ENCODE data around the gene ZNF217. TPM values are rescaled to one million over a fixed set of nuclear protein-coding genes. Genes with fewer than 3 reads are reported as not detected.

The ZNF217 gene
- total and polyA plus RNA-seq, 2 donors (not counting 1 experiment from before 2014, with no cell fraction given), result 15.5 to 92.6 TPM

DNA sequence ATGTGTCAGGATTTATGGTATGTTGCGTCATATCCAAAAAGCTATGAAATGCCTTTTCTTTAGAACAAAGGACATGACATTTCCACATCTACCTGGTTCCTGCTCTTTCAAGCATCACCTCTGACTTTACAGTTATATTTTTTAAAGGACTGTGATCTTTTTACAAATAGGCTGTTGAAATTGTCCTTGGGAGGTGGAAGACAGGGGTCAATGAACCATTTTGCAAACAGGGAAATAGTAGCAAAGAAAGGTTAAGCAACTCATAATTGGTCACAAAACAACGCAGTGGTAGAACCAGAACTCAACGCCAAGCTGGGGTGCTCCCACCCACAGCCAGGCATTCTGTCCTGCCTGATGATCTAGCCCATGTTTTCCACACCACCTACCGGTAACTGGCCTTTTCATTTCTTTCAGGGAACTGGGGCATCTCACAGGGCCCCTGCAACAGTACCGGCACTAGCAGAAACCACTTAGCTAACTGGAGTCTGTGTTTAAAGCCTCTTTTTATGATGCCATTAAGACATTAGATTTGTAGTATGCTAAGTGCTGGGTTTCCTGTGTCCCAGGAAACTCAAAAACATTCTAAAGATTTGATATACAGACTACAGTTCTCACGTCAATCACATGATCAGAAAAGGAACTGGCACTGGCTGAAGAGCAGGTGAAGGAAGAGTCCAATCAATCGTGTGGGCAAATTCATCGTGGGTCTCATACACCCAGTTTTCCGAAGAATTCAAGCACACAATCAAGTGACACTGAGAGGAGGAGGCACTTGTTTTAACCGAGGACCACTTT is 13.9 kb downstream of the ZNF217 start:
- DNase-seq, result peak; percentile 50
- Mint-ChIP-seq H3K27ac (peak overlapping the region; percentile 93), H3K4me1 (peaks cover 61% of the 10 kb centered on the region), H3K4me3 (peak overlapping the region; percentile 84), H3K9me3 (ENCODE audit: insufficient read depth) (no peaks in the 10 kb centered on the region), H3K27me3 (no peaks in the 10 kb centered on the region)
- no peak overlapping the region for H2AFZ ChIP-seq (ENCODE audit: insufficient read depth, low read depth, low read length, poor library complexity, severe bottlenecking)
- peaks cover 100% of the 10 kb centered on the region for H3K79me2 ChIP-seq (ENCODE audit: control insufficient read depth, insufficient read depth, low read length)
- H3K27me3 ChIP-seq (replicated peaks in 1 of 4; ENCODE audit: control extremely low read depth in 1 of 4, control insufficient read depth in 3 of 4, insufficient read depth in 4 of 4, low read length in 3 of 4), result no peaks in the 10 kb centered on the region
- peak overlapping the region; percentile 51 for H3K9ac ChIP-seq (ENCODE audit: low read length)
- no peaks in the 10 kb centered on the region for H3K9me3 ChIP-seq (ENCODE audit: control extremely low read depth in 1 of 3, control insufficient read depth in 2 of 3, insufficient read depth in 1 of 3, low read length in 2 of 3)
- ChIA-PET POLR2A (interaction anchor here (0.6 to 0.9 kb wide), 2 partner anchors 14 kb away, joined by 3 to 5 read pairs; partner anchors contain the start of gene ZNF217), CTCF (interaction anchor here (0.6 to 9.6 kb wide), 35 partner anchors 10 to 466 kb away, joined by 3 to 137 read pairs (median 4); partner anchors contain the start of gene ZNF217)
- WGBS (ENCODE audit: insufficient coverage), result 7% methylated on average over 7 of the region's 10 CpGs
- peaks cover 17 to 73% of the 10 kb centered on the region in 2 experiments for H3K36me3 ChIP-seq (replicated peaks in 1 of 2; ENCODE audit: control extremely low read depth in 1 of 2, control insufficient read depth in 1 of 2, extremely low read depth in 1 of 2, insufficient read depth in 2 of 2, low read length in 1 of 2)
- peak overlapping the region; percentile 65 for H3K4me2 ChIP-seq (replicated peaks; ENCODE audit: low read depth, low read length, poor library complexity, severe bottlenecking)
- peaks cover 59 to 65% of the 10 kb centered on the region in 2 donors for H3K4me1 ChIP-seq (ENCODE audit: control insufficient read depth in 2 of 2, insufficient read depth in 2 of 2, low read length in 2 of 2)
- H3K4me3 ChIP-seq (ENCODE audit: control extremely low read depth in 1 of 5, extremely low read depth in 1 of 5, insufficient read depth in 1 of 5, low read depth in 2 of 5, low read length in 4 of 5), result peak overlapping the region in 3 of 5 experiments; percentile 18 to 45 (median 29)
- peak; percentile 26 for ATAC-seq (ENCODE audit: low read depth)
- peak overlapping the region; percentile 54 to 77 for H3K27ac ChIP-seq (ENCODE audit: low read length in 2 of 2)
- intact Hi-C loops (cut with micrococcal nuclease), result loop anchor here (1.0 to 10.0 kb wide), 4 partner anchors 15 to 625 kb away; partner anchors contain the start of gene PFDN4
- no peak for TF ChIP-seq EZH2 (IDR thresholded peaks at IDR 0.05; ENCODE audit: borderline replicate concordance, insufficient read depth, low read depth, low read length, poor library complexity, severe bottlenecking)
- TF ChIP-seq, protein P1, sequence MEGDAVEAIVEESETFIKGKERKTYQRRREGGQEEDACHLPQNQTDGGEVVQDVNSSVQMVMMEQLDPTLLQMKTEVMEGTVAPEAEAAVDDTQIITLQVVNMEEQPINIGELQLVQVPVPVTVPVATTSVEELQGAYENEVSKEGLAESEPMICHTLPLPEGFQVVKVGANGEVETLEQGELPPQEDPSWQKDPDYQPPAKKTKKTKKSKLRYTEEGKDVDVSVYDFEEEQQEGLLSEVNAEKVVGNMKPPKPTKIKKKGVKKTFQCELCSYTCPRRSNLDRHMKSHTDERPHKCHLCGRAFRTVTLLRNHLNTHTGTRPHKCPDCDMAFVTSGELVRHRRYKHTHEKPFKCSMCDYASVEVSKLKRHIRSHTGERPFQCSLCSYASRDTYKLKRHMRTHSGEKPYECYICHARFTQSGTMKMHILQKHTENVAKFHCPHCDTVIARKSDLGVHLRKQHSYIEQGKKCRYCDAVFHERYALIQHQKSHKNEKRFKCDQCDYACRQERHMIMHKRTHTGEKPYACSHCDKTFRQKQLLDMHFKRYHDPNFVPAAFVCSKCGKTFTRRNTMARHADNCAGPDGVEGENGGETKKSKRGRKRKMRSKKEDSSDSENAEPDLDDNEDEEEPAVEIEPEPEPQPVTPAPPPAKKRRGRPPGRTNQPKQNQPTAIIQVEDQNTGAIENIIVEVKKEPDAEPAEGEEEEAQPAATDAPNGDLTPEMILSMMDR (IDR thresholded peaks at IDR 0.05), result no peak
- peaks cover 16% of the 10 kb centered on the region for H4K20me1 ChIP-seq (ENCODE audit: control insufficient read depth, insufficient read depth, low read length, poor library complexity, severe bottlenecking)

DNA sequence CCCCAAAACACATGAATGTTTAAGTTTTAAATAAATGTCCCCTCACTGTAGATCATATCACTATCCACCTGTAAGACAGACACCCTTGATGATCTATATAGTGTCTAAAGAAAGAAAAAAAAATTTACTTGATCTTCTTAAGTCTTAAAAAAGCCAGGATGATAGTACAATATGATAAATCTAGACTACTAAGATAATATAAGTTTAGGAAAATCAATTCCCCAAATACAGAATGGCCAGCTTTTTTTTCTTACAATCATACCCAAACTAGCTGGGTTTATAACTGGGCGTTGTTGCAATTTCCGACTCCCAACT is 14.4 kb downstream of the ZNF217 start:
- Histone ChIP-seq H3K4me2 (replicated peaks; ENCODE audit: low read depth, low read length, poor library complexity, severe bottlenecking) (peak overlapping the region; percentile 65), H2AFZ (ENCODE audit: insufficient read depth, low read depth, low read length, poor library complexity, severe bottlenecking) (peak overlapping the region; percentile 27), H3K9ac (ENCODE audit: low read length) (peak overlapping the region; percentile 51), H3K4me3 (ENCODE audit: control extremely low read depth in 1 of 5, extremely low read depth in 1 of 5, insufficient read depth in 1 of 5, low read depth in 2 of 5, low read length in 4 of 5) (peak overlapping the region in 2 of 5 experiments; percentile 29 to 45), H3K27me3 (replicated peaks in 1 of 4; ENCODE audit: control extremely low read depth in 1 of 4, control insufficient read depth in 3 of 4, insufficient read depth in 4 of 4, low read length in 3 of 4) (no peaks in the 10 kb centered on the region), H3K9me3 (ENCODE audit: control extremely low read depth in 1 of 3, control insufficient read depth in 2 of 3, insufficient read depth in 1 of 3, low read length in 2 of 3) (no peaks in the 10 kb centered on the region), H3K27ac (ENCODE audit: low read length in 2 of 2) (peak overlapping the region; percentile 54 to 77), H3K4me1 (ENCODE audit: control insufficient read depth in 2 of 2, insufficient read depth in 2 of 2, low read length in 2 of 2) (peaks cover 58 to 60% of the 10 kb centered on the region in 2 donors), H3K36me3 (replicated peaks in 1 of 2; ENCODE audit: control extremely low read depth in 1 of 2, control insufficient read depth in 1 of 2, extremely low read depth in 1 of 2, insufficient read depth in 2 of 2, low read length in 1 of 2) (peaks cover 17 to 78% of the 10 kb centered on the region in 2 experiments), H4K20me1 (ENCODE audit: control insufficient read depth, insufficient read depth, low read length, poor library complexity, severe bottlenecking) (peaks cover 22% of the 10 kb centered on the region), H3K79me2 (ENCODE audit: control insufficient read depth, insufficient read depth, low read length) (peaks cover 100% of the 10 kb centered on the region)
- intact Hi-C loops (cut with micrococcal nuclease), result loop anchor here (1.0 to 10.0 kb wide), 4 partner anchors 16 to 626 kb away; partner anchors contain the start of gene PFDN4
- no peak for ATAC-seq (ENCODE audit: low read depth)
- TF ChIP-seq, protein P1 (IDR thresholded peaks at IDR 0.05), result no peak
- TF ChIP-seq EZH2 (IDR thresholded peaks at IDR 0.05; ENCODE audit: borderline replicate concordance, insufficient read depth, low read depth, low read length, poor library complexity, severe bottlenecking), result no peak
- H3K9me3 Mint-ChIP-seq (ENCODE audit: insufficient read depth), result no peaks in the 10 kb centered on the region
- WGBS (ENCODE audit: insufficient coverage), result no CpG with 5 or more reads among the region's 2 CpGs
- ChIA-PET CTCF (interaction anchor here (0.6 to 9.6 kb wide), 31 partner anchors 9 to 466 kb away, joined by 3 to 137 read pairs (median 4); partner anchors contain the start of gene ZNF217), POLR2A (interaction anchor here (0.6 kb wide), 1 partner anchor 14 kb away, joined by 3 read pairs; the partner anchor contains the start of gene ZNF217)
- no peak for DNase-seq
- H3K27me3 Mint-ChIP-seq, result no peaks in the 10 kb centered on the region
- H3K4me1 Mint-ChIP-seq, result peaks cover 58% of the 10 kb centered on the region
- H3K4me3 Mint-ChIP-seq, result peak overlapping the region; percentile 84
- peak overlapping the region; percentile 93 for H3K27ac Mint-ChIP-seq

Data from B cell (primary cell).